MM.1S (cell line): ENCODE data around the gene TOR1AIP1.

Experiments
- DNase-seq: peaks from one replicate; pipeline ENCODE4 v3.0.0-alpha.2; 2015
- H2AFZ ChIP-seq: fragments of 300-600 bp; sonication (generic); 2 replicates; pipeline ENCODE4 v1.6.0; 2016; ENCODE audit warnings: antibody characterized with exemption, low read length
- H3F3A ChIP-seq: fragments of 300-600 bp; sonication (generic); 2 replicates; pipeline ENCODE4 v1.6.1; 2016; ENCODE audit warnings: mild to moderate bottlenecking, antibody characterized with exemption, low read length, moderate library complexity, mixed read lengths; ENCODE audit not compliant: insufficient read depth
- H3K27ac ChIP-seq: fragments of 300-600 bp; sonication (generic); 2 replicates; pipeline ENCODE4 v1.5.1; 2016; ENCODE audit warnings: mild to moderate bottlenecking, low read length
- H3K27me3 ChIP-seq: fragments of 300-600 bp; sonication (generic); replicated peaks from 2 replicates; pipeline ENCODE4 v1.6.0; 2016; ENCODE audit warnings: low read length; ENCODE audit not compliant: insufficient read depth
- H3K36me3 ChIP-seq: fragments of 300-600 bp; sonication (generic); replicated peaks from 2 replicates; pipeline ENCODE4 v1.6.1; 2016; ENCODE audit warnings: mild to moderate bottlenecking, low read length, mixed read lengths; ENCODE audit not compliant: insufficient read depth
- H3K4me1 ChIP-seq: fragments of 300-600 bp; sonication (generic); 2 replicates; pipeline ENCODE4 v1.6.1; 2016; ENCODE audit warnings: low read length, mixed read lengths
- H3K4me2 ChIP-seq: fragments of 300-600 bp; sonication (generic); 2 replicates; pipeline ENCODE4 v1.6.0; 2016; ENCODE audit warnings: low read depth, low read length
- H3K4me3 ChIP-seq: fragments of 300-600 bp; sonication (generic); 2 replicates; pipeline ENCODE4 v1.5.1; 2016; ENCODE audit warnings: low read length, mixed read lengths
- H3K79me2 ChIP-seq: fragments of 300-600 bp; sonication (generic); 2 replicates; pipeline ENCODE4 v1.6.1; 2016; ENCODE audit warnings: mixed run types, low read length, mixed read lengths
- H3K9ac ChIP-seq: fragments of 300-600 bp; sonication (generic); 2 replicates; pipeline ENCODE4 v1.6.1; 2016; ENCODE audit warnings: low read length, mixed read lengths
- H3K9me2 ChIP-seq: fragments of 300-600 bp; sonication (generic); replicated peaks from 2 replicates; pipeline ENCODE4 v1.6.1; 2016; ENCODE audit warnings: mild to moderate bottlenecking, low read length, mixed read lengths; ENCODE audit not compliant: insufficient read depth
- H3K9me3 ChIP-seq: fragments of 300-600 bp; sonication (generic); replicated peaks from 2 replicates; pipeline ENCODE4 v1.6.1; 2016; ENCODE audit warnings: mild to moderate bottlenecking, low read length, mixed read lengths; ENCODE audit not compliant: insufficient read depth
- H4K20me1 ChIP-seq: fragments of 300-600 bp; sonication (generic); 2 replicates; pipeline ENCODE4 v1.6.1; 2016; ENCODE audit warnings: mild to moderate bottlenecking, low read length, moderate library complexity, mixed read lengths; ENCODE audit not compliant: insufficient read depth
- EZH2 ChIP-seq: fragments of 300-600 bp; sonication (generic); optimal IDR thresholded peaks from 2 replicates; pipeline ENCODE3; 2017; ENCODE audit warnings: low read depth, mild to moderate bottlenecking, antibody characterized with exemption, low read length, mixed read lengths
- EZH2phosphoT487 ChIP-seq: fragments of 300-600 bp; sonication (generic); IDR thresholded peaks from 2 replicates; pipeline ENCODE4 v1.6.1; 2018; ENCODE audit warnings: antibody characterized with exemption, low read length
- TF ChIP-seq, protein P1 (sequence below): fragments of 300-600 bp; sonication (generic); IDR thresholded peaks from 2 replicates; pipeline ENCODE4 v1.5.1; 2016; ENCODE audit warnings: antibody characterized with exemption, low read length, mixed read lengths

Gene TOR1AIP1

GRCh38 chr1:179921472-179921871, 39.4 kb downstream of the TOR1AIP1 start:
- Histone ChIP-seq H3K27me3 (no peaks in the 10 kb centered on the region), H4K20me1 (no peaks in the 10 kb centered on the region), H2AFZ (no peak overlapping the region), H3K4me2 (no peak overlapping the region), H3K9ac (no peak overlapping the region), H3K79me2 (no peaks in the 10 kb centered on the region), H3F3A (no peaks in the 10 kb centered on the region), H3K9me2 (no peaks in the 10 kb centered on the region), H3K9me3 (no peaks in the 10 kb centered on the region), H3K36me3 (no peaks in the 10 kb centered on the region; the same call in 1 of the 2 replicates), H3K4me1 (no peaks in the 10 kb centered on the region), H3K4me3 (no peak overlapping the region), H3K27ac (no peak overlapping the region)
- TF ChIP-seq EZH2, result no peak
- DNase-seq, result no peak

- Histone ChIP-seq H3K79me2 (no peaks in the 10 kb centered on the region), H4K20me1 (no peaks in the 10 kb centered on the region), H3K27ac (no peak overlapping the region), H3K9me2 (no peaks in the 10 kb centered on the region), H3K4me1 (no peaks in the 10 kb centered on the region), H3K9me3 (no peaks in the 10 kb centered on the region), H3K27me3 (no peaks in the 10 kb centered on the region), H3K36me3 (no peaks in the 10 kb centered on the region; the same call in 1 of the 2 replicates), H3F3A (no peaks in the 10 kb centered on the region), H3K4me3 (no peak overlapping the region), H3K4me2 (no peak overlapping the region), H3K9ac (no peak overlapping the region), H2AFZ (no peak overlapping the region)
- TF ChIP-seq EZH2phosphoT487, result no peak
- TF ChIP-seq, protein P1, sequence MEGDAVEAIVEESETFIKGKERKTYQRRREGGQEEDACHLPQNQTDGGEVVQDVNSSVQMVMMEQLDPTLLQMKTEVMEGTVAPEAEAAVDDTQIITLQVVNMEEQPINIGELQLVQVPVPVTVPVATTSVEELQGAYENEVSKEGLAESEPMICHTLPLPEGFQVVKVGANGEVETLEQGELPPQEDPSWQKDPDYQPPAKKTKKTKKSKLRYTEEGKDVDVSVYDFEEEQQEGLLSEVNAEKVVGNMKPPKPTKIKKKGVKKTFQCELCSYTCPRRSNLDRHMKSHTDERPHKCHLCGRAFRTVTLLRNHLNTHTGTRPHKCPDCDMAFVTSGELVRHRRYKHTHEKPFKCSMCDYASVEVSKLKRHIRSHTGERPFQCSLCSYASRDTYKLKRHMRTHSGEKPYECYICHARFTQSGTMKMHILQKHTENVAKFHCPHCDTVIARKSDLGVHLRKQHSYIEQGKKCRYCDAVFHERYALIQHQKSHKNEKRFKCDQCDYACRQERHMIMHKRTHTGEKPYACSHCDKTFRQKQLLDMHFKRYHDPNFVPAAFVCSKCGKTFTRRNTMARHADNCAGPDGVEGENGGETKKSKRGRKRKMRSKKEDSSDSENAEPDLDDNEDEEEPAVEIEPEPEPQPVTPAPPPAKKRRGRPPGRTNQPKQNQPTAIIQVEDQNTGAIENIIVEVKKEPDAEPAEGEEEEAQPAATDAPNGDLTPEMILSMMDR, result no peak
- TF ChIP-seq EZH2, result no peak
- no peak for DNase-seq
These were observed 40.1 kb downstream of the TOR1AIP1 start for GRCh38 chr1:179921981-179922872.

- H4K20me1 ChIP-seq, result no peaks in the 10 kb centered on the region
- H3K4me3 ChIP-seq, result no peak overlapping the region
- H3F3A ChIP-seq, result no peaks in the 10 kb centered on the region
- H3K4me1 ChIP-seq, result no peaks in the 10 kb centered on the region
- no peaks in the 10 kb centered on the region for H3K36me3 ChIP-seq
- H3K27ac ChIP-seq, result no peak overlapping the region
- DNase-seq, result no peak
- no peaks in the 10 kb centered on the region for H3K9me3 ChIP-seq
- no peaks in the 10 kb centered on the region for H3K9me2 ChIP-seq
- no peak overlapping the region for H3K9ac ChIP-seq
- no peaks in the 10 kb centered on the region for H3K27me3 ChIP-seq
- H3K4me2 ChIP-seq, result no peak overlapping the region
- H2AFZ ChIP-seq, result no peak overlapping the region
- H3K79me2 ChIP-seq, result no peaks in the 10 kb centered on the region
- no peak for TF ChIP-seq EZH2
These were observed 40.9 kb downstream of the TOR1AIP1 start for GRCh38 chr1:179923029-179923428.

DNA sequence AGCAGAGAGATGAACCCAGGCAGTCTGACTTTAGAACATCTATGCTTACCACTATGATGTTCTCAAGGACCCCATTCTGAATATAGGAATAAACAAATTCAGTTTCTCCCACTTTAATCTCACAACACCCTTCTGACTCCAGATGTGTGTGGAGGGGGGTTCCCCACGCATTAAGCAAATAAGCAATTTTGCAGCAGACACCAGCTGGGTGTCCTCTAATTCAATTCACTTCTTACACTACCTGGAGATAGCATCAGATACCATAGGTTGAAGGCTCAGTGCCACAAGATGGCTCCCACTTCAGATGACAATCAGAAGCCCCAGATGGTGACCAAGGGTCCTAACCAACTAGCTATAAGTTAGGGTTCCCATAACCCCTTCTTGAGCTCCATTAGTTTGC, 42.2 kb downstream of the TOR1AIP1 start:
- DNase-seq, result no peak
- H3K9ac ChIP-seq, result no peak overlapping the region
- no peak overlapping the region for H3K27ac ChIP-seq
- no peak overlapping the region for H2AFZ ChIP-seq
- H3K27me3 ChIP-seq, result no peaks in the 10 kb centered on the region
- H3K4me3 ChIP-seq, result no peak overlapping the region
- no peaks in the 10 kb centered on the region for H4K20me1 ChIP-seq
- H3K9me3 ChIP-seq, result no peaks in the 10 kb centered on the region
- TF ChIP-seq, protein P1, result no peak
- no peak for TF ChIP-seq EZH2phosphoT487
- no peak for TF ChIP-seq EZH2
- no peaks in the 10 kb centered on the region for H3K4me1 ChIP-seq
- no peak overlapping the region for H3K4me2 ChIP-seq
- no peaks in the 10 kb centered on the region for H3K79me2 ChIP-seq
- no peaks in the 10 kb centered on the region for H3K9me2 ChIP-seq
- no peaks in the 10 kb centered on the region for H3F3A ChIP-seq
- H3K36me3 ChIP-seq, result no peaks in the 10 kb centered on the region
